Measurements from ENCODE around the gene MITF.

GRCh38 chr3:69959581-69959980 lies 220.3 kb downstream of the MITF start:
- TF ChIP-seq POLR2A (IDR thresholded peaks at IDR 0.05; ENCODE audit: borderline replicate concordance, extremely low read depth, insufficient read depth, insufficient read length) (no peak), CEBPB (IDR thresholded peaks at IDR 0.05; ENCODE audit: low read depth) (no peak), ZFX (IDR thresholded peaks at IDR 0.05) (no peak), CTCF (IDR thresholded peaks at IDR 0.05 in 2 of 3, conservative IDR thresholded peaks at IDR 0.05 in 1 of 3; ENCODE audit: borderline replicate concordance in 1 of 3, insufficient read depth in 1 of 3, low read depth in 2 of 3, low read length in 2 of 3) (no peak), SIN3A (IDR thresholded peaks at IDR 0.05; ENCODE audit: low read depth) (no peak), RAD21 (IDR thresholded peaks at IDR 0.05; ENCODE audit: low read depth) (no peak), EZH2phosphoT487 (IDR thresholded peaks at IDR 0.05; ENCODE audit: borderline replicate concordance) (no peak), POLR2AphosphoS5 (IDR thresholded peaks at IDR 0.05; ENCODE audit: low read depth, low read length) (no peak), FOSL1 (IDR thresholded peaks at IDR 0.05; ENCODE audit: low read depth) (no peak), EZH2 (IDR thresholded peaks at IDR 0.05) (no peak), MAX (IDR thresholded peaks at IDR 0.05) (no peak)

Measured in HCT116 (cell line).